HG03432 (cell line): Measurements from ENCODE around the gene TMPRSS7.
A peak's percentile ranks its signal among the peaks of the same experiment; 100 is the strongest.
"Not testable (repeated sequence)": the region's sequence is repeated elsewhere in the genome, so short reads cannot be mapped to it uniquely, and the experiment has no call there.

Experiments used
- ATAC-seq: cut with Tn5 transposase; IDR thresholded peaks from one replicate; pipeline ENCODE4 v1.9.1; 2021; ENCODE audit warnings: mild to moderate bottlenecking, moderate library complexity; ENCODE audit not compliant: unreplicated experiment

The TMPRSS7 gene

GRCh38 chr3:112011376-112011940 is 23.1 kb upstream of the TMPRSS7 start:
- no peak for ATAC-seq

GRCh38 chr3:112012205-112012992 is 22.1 kb upstream of the TMPRSS7 start:
- no peak for ATAC-seq

DNA sequence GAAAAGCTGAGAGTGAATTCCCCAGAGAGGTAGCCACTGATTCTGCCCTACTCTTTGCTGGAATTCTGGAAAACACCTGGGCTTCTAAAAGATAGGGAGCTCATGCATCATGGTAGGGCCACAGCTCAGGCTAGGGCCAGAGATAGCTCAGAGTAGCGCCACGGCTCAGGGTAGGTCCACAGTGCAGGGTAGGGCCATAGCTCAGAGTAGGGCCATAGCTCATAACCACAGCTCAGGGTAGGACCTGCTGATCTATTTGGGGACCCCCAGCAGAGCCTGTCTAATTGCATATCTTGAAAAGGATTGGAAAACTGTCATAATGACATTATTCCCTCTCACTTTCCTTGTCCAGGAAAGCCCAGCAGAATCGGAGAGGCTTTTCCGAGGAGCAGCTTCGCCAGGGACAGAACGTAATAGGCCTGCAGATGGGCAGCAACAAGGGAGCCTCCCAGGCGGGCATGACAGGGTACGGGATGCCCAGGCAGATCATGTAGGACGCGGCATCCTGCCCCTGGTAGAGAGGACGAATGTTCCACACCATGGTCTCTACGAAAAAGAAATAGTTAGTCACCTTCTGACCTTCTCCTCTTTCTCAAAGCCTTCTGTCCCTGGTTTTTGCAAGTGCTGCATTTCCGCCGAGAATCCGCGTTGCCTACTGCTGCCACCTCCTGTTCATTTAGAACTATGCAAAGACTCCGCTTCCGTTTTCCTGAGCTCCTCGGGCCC is 21.3 kb upstream of the TMPRSS7 start:
- peak; percentile 93 for ATAC-seq

DNA sequence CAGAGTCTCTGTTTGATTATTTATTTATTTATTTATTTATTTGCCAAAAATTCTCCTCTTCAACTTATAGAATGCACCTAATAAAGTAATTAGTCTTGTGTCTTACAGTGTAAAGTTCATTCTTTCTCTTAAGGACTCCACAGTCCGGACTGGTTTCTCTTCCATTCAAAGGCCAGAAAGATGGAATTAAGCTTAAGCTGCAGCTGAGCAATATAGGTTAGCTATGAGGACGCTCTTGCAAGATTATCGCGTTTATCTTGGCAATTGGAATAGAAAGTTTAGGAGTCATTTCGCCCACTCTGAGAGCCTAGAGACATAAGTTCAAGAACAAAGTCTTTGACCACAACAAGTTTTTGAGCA is 20.8 kb upstream of the TMPRSS7 start:
- ATAC-seq: peak; percentile 46

- no peak for ATAC-seq
Observed at GRCh38 chr3:112017091-112017490, 17.4 kb upstream of the TMPRSS7 start.

DNA sequence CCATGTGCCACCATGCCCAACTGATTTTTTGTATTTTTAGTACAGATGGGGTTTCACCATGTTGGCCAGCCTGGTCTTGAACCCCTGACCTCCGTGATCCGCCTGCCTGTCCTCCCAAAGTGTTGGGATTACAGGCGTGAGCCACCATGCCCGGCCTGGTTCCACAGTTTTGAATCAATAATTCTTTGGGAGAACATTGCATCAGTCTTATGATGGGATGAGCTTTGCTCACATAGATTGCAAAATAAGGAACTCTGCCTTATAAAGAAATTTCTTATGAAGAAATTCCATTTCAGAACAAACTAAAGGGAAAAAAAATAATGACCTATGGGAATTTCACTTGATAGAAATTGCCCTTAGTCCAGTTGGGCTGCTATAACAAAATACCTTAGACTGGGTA is 15.8 kb upstream of the TMPRSS7 start:
- no peak for ATAC-seq

GRCh38 chr3:112019716-112020115 is 14.8 kb upstream of the TMPRSS7 start:
- ATAC-seq: no peak

GRCh38 chr3:112020674-112021085 is 13.9 kb upstream of the TMPRSS7 start:
- ATAC-seq: no peak

DNA sequence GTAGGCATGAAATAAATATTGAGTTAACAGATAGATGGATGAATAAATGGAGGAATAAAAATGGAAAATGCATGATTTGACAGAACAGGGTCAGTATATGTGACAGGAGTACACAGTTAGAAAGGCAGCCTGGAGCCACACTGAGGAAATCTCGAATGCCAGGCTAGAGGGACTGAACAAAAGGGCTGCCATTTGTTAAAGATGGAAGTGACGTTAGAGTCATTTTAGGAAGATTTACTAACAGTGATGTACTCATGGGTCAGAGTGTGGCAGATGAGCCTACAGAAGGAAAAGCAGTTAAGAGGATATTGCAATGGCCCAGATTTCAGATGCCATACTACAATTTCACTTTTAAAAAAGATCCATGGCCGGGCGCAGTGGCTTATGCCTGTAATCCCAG is 7.4 kb upstream of the TMPRSS7 start:
- ATAC-seq: no peak

- ATAC-seq: no peak
Observed at GRCh38 chr3:112027826-112028225, 6.7 kb upstream of the TMPRSS7 start.

DNA sequence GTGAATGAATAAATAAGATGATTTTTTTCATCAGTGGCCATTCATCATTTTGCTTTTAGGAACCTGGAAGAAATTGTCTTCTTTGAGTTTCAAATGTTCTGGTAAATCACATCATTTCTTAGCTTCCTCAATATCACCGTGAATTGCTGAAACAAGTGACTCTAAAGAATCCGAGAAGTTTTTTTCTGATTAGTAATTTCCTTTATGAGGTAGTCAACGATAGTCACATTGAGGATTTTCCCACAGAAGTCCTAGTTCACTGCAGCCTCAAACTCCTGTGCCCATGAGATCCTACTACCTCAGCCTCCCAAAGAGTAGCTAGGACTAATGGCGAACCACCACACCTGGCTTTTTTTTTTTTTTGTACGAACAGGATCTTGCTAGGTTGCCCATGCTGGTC is 3.6 kb upstream of the TMPRSS7 start:
- no peak for ATAC-seq

GRCh38 chr3:112032098-112032731 is 2.3 kb upstream of the TMPRSS7 start:
- ATAC-seq: no peak

GRCh38 chr3:112035241-112035640 is 705 bp downstream of the TMPRSS7 start:
- no peak for ATAC-seq

- ATAC-seq: not testable (repeated sequence)
Observed at GRCh38 chr3:112037194-112037593, 2.7 kb downstream of the TMPRSS7 start.

- no peak for ATAC-seq
Observed at GRCh38 chr3:112038863-112039262, 4.3 kb downstream of the TMPRSS7 start.

- ATAC-seq: no peak
Observed at GRCh38 chr3:112041321-112041720, 6.8 kb downstream of the TMPRSS7 start.

- no peak for ATAC-seq
Observed at GRCh38 chr3:112042842-112043280, 8.3 kb downstream of the TMPRSS7 start.

- peak; percentile 88 for ATAC-seq
Observed at GRCh38 chr3:112043621-112044201, 9.2 kb downstream of the TMPRSS7 start.

DNA sequence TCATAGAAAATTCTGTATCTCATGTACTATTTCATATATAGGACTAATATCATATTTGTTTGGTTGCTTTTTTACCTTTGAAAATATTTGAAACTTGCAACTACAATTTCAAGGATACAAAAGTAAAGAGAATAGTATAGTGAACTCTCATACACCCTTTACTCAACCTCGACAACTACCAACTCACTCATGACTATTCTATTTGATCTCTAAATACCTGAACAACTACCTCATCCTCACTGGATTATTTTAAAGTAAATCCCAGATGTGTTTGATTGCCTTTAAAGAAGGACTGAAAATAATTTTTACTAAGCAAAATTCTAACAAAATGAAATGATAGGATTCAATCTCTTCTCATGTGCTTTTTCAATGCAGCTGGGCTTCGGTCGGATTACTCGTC is 12.1 kb downstream of the TMPRSS7 start:
- ATAC-seq: no peak

GRCh38 chr3:112047264-112047663 is 12.7 kb downstream of the TMPRSS7 start:
- peak; percentile 53 for ATAC-seq

- no peak for ATAC-seq
Observed at GRCh38 chr3:112048911-112049310, 14.4 kb downstream of the TMPRSS7 start.
